Neural cell (in vitro differentiated cells): ENCODE results near the gene HRH4. TPM values are rescaled to one million over a fixed set of nuclear protein-coding genes. Genes with fewer than 3 reads are reported as not detected.

Source experiments
- polyA plus RNA-seq: library from polyadenylated mRNA; depleted of rRNA; stranded (reverse); fragments of >200 nt; gene quantifications from 2 replicates; pipeline ENCODE4 v1.2.3, GENCODE V29; 2014
- small RNA-seq, 3 experiments: library from RNA; depleted of rRNA; stranded (forward); fragments of <200 nt; gene quantifications; one replicate each; pipeline ENCODE3, GENCODE V24; 2012

Gene HRH4
- polyA plus RNA-seq, 1 donor from 2014 or later: not detected

Small RNAs within 50 kb of the gene (small RNA-seq; reads per million reads assigned to genes)
- 0 to 1.2 (median 0) reads per million in 3 experiments for gene RF00019

Other genes with a start within 250 kb of the HRH4 start
- gene OSBPL1A, start 62.8 kb upstream of the HRH4 start, polyA plus RNA-seq: 19.2 and 24.9 TPM in 2 replicates
- 25.2 and 31.1 TPM in 2 replicates for gene IMPACT, start 34.0 kb upstream of the HRH4 start, polyA plus RNA-seq